NCI-H524 treated with DMSO at 0.1 percent for 48 hours (cell line): ENCODE data around the gene DNASE1L3.

Experiments used
- DNase-seq: peaks from one replicate; lab custom pipeline; 2025; lab: John Stamatoyannopoulos, UW

The DNASE1L3 gene

GRCh38 chr3:58177747-58178527 is 32.8 kb downstream of the DNASE1L3 start:
- peak; percentile 5 for DNase-seq

DNA sequence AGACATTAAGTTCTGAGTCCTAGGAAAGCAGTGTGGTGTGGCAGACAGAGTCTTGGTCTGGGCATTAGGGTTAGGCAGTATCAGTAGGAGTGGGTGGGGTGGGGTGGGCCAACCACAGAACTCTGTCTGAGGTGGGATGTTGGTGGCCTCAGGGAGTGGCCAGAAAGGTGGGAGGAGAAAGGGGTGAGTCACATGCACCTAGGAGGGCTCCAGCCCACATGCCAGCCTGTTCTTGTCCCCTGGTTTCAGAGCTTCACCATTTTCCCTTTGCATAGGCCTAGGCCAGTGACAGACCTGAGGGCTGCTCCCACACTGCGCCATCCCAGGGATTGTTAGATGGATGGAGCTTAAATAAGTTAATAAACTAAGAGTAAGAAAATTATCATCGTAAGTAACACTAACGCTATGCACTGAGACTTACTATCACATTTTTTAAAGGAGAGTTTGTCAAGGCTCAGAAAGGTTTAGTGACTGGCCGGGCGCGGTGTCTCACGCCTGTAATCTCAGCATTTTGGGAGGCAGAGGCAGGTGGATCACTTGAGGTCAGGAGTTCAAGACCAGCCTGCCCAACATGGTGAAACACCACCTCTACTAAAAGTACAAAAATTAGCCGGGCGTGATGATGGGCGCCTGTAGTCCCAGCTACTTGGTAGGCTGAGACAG is 33.8 kb downstream of the DNASE1L3 start:
- no peak for DNase-seq

GRCh38 chr3:58176185-58176530 is 34.6 kb downstream of the DNASE1L3 start:
- DNase-seq: no peak

DNA sequence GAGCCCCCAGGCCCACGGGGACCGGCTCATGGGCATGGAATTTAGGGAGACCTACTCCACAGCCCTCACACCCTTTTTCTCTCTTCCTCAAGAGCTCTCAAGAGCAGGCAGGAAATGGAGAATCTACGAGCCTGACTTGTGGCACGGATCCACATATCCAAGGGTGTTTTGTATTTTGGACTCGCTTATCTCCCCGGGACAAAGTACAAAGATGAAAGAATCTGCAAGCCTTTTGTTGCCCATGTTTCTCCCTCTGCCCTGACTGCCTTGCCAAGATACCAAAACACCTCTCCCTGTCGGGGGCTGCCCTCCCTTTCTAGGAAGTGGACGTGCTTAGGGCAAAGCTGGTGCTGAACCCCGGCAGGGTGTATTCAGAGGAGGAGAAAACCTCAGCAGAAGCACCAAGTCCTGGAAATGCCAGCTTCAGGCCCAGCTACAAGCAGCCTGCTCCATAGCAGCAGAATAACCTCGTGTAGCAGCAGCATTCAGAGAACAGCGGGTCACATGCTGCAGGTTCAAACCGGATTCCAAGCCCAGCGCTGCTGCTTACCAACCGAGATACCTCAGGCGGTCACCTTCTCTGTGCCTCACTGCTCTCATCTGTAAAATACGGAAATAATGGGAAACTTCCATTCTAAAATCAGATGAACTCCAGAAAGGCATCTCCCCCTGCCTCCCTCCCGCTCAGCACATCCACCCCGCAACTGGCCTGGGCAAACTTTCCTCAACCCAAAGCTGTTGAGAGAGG is 35.2 kb downstream of the DNASE1L3 start:
- DNase-seq: no peak

GRCh38 chr3:58175187-58175436 is 35.7 kb downstream of the DNASE1L3 start:
- no peak for DNase-seq

- DNase-seq: peak; percentile 10
Measured at GRCh38 chr3:58173669-58174398, 36.9 kb downstream of the DNASE1L3 start.

DNA sequence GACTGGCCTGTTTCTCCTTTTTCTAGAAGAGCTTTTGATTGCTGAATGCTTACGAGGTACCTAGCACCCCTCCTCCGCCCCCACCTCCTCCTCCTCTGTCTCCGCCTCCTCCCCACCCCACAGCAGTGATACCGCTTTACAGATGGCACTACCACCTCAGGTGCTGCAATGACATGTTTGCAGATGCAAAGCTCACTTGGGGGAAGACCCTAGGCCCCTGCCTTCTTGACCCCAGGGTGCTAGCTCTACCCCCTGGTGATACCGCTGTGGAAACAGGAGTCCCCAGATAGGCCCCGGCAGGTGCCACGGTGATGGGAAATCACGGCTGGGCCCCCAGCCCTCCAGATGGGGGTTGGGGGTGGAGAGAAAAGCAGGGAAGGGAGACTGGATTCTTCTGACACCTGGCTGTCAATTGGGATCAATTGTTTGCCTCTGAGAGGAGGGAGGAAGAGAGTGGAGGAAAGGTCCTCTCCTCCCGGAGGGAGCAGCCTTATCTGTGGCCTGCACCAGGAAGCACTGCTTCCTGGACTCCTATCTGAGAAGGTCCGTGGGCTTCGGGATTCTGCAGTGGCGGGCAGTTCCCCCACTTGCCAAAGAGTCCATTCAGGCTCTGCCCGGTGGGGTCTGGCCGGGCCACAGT is 37.6 kb downstream of the DNASE1L3 start:
- no peak for DNase-seq

DNA sequence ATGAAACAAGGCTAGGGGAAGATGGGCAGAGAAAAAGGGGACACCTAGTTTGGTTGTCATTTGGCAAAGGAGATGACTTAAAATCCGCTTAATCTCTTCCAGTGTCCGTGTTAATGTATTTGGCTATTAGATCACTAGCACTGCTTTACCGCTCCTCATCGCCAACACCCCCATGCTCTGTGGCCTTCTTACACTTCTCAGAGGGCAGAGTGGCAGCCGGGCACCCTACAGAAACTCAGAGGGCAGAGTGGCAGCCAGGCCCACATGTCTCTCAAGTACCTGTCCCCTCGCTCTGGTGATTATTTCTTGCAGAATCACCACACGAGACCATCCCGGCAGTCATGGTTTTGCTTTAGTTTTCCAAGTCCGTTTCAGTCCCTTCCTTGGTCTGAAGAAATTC is 39.6 kb downstream of the DNASE1L3 start:
- no peak for DNase-seq

- no peak for DNase-seq
Measured at GRCh38 chr3:58170376-58170775, 40.4 kb downstream of the DNASE1L3 start.

DNA sequence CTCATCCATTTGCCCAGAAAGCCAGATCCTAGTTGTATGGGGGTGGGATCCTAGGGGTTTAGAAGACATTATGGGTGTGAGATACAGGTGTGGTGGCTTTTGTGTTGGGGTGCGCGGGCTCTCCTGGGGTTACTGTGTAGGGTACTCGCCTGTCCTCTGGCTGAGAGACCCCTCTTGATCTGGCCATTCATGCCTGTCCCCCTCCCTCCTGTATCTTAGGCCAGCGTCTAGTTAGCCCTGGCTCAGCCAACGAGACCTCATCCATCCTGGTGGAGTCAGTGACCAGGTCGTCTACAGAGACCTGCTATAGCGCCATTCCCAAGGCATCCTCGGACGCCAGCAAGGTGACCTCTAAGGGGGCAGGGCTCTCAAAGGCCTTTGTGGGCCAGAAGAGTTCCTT is 41.4 kb downstream of the DNASE1L3 start:
- DNase-seq: no peak

DNA sequence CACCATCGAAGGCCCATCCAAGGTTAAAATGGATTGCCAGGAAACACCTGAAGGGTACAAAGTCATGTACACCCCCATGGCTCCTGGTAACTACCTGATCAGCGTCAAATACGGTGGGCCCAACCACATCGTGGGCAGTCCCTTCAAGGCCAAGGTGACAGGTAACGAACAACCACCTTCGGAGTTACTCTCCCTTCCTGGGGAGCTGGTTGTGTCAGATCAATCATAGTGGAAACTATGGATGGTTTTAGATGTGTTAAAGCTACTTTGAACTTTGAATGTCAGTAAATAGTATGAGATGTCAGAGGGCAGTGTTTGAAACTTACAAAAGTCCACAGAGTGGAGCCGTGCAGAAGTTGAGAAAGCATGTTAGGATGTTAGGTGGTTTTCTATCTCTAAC is 42.3 kb downstream of the DNASE1L3 start:
- no peak for DNase-seq

- DNase-seq: no peak
Measured at GRCh38 chr3:58167431-58168351, 43.1 kb downstream of the DNASE1L3 start.

GRCh38 chr3:58164906-58165821 is 45.6 kb downstream of the DNASE1L3 start:
- no peak for DNase-seq

GRCh38 chr3:58164199-58164879 is 46.4 kb downstream of the DNASE1L3 start:
- DNase-seq: no peak

DNA sequence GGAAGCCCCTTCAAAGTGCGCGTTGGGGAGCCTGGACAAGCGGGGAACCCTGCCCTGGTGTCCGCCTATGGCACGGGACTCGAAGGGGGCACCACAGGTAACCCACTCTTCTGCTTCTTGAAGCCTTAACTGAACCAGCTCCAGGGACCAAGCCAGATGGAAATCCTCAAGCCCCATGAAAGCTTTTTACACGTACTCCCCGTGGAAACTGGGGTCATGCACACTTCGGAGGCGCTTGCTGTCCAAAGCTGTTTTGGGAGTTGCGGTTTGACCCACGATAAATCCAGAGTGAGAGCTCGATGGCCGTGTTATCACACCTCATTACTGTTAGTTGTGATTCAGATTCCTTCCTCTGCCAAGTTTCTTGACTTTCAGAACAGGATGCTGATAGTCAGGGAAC is 47.5 kb downstream of the DNASE1L3 start:
- DNase-seq: no peak

DNA sequence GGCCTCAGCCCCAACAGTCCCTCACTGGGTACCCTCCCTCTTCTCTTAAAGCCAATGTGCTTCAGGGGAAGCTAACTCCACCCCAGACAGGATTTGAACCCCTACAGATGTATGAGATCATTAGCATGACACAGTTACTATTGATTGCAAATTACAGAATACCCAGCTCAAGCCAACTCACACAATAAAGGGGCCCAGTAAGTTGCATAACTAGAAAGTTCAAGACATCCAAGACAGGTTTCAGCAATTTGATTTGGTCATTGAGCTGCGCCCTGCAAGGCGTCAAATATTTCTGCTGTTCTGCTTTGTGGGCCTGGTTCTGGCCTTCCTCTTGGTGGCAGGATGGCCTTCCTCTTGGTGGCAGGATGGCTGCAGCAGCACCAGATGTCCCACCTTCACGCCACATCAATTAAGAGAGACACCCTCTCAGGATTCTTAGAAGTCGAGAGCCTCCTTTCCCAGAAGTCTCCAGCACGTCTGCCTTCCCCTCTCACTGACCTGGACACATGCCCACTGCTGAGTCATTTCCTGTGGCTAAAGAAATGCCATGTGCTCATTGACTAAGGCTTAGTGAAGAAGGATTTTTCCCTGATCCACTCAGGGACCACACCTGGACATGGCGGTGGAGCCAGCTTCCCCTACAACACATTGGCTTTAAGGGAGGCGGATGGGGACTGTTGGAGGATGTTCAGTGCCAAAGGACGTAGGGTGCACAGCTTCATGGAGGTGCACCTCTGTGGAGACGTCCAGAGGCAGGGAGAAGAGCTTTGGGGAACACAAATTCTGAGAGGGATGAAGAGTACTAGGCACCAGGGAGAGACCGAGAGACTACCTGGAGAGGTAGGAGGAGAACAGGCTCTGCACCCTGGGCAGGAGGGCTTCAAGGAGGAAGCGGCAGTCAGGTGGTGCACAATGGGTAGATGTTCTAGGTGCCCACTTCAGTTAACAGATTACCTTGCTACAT is 49.1 kb downstream of the DNASE1L3 start:
- no peak for DNase-seq

- no peak for DNase-seq
Measured at GRCh38 chr3:58160399-58160798, 50.4 kb downstream of the DNASE1L3 start.

DNA sequence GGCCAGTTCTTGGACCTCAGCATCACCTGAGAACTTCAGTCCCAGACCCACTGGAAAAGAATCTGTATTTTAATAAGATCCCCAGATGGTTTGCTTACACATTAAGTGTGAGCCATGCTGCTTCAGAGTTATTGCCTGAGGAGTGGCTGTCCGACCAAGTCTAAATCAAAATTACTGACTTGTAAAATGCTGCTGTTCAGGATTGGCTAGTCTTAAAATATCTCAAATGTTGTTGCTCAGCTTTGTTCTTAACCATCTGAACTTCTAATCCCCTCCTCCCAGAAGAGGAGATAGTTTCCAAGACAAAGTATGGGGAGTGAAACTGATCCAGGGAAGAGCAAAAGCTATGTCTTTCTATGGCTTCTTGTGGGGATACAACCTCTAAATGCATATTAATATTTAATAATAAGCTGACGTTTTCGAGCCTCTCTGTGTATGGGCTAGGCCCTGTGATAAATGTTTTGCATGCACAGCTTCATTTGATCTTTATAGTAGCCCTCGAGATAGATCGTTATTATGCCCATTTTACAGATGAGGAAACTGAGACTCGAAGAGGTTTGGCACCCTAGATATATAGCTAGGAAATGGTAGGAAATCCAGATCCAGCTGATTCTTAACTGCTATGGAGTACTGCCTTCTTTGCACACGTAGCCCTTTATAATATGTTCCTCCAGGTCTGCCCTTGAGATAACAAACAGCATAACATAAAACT is 52.2 kb downstream of the DNASE1L3 start:
- peak; percentile 1 for DNase-seq
